Liver (tissue), 9 donors: ENCODE data around the gene NR3C1. TPM values are rescaled to one million over a fixed set of nuclear protein-coding genes. Genes with fewer than 3 reads are reported as not detected.

ENCODE experiments used
- DNase-seq: peaks from one replicate; pipeline ENCODE4 v3.0.0-alpha.2; 2017; ENCODE audit warnings: low spot score
- H3K27ac ChIP-seq, 2 donors: one replicate each; pipeline ENCODE4 v1.7.0; 2013; ENCODE audit warnings: inconsistent platforms in 2 of 2, low read length in 2 of 2, control low read depth in 1 of 2, low read depth in 1 of 2, mild to moderate bottlenecking in 1 of 2
- H3K27me3 ChIP-seq, 4 donors: one replicate each; pipeline versions ENCODE4 v1.6.1 to v1.7.0; 2013; ENCODE audit warnings: low read length in 3 of 4, inconsistent platforms in 1 of 4, mild to moderate bottlenecking in 1 of 4, moderate library complexity in 1 of 4; ENCODE audit not compliant: control insufficient read depth in 4 of 4, insufficient read depth in 4 of 4
- H3K36me3 ChIP-seq, 4 donors: one replicate each; pipeline versions ENCODE4 v1.6.1 to v1.7.0; 2013; ENCODE audit warnings: low read length in 3 of 4, mild to moderate bottlenecking in 3 of 4, low read depth in 1 of 4, moderate library complexity in 1 of 4; ENCODE audit not compliant: control insufficient read depth in 4 of 4, insufficient read depth in 3 of 4
- H3K4me1 ChIP-seq, 4 donors: one replicate each; pipeline versions ENCODE4 v1.6.1 to v1.7.0; 2013; ENCODE audit warnings: low read length in 3 of 4, mild to moderate bottlenecking in 3 of 4, moderate library complexity in 1 of 4; ENCODE audit not compliant: control insufficient read depth in 4 of 4, insufficient read depth in 4 of 4
- H3K4me3 ChIP-seq, 3 donors: one replicate each; pipeline versions ENCODE4 v1.6.1 to v1.7.0; 2013; ENCODE audit warnings: low read length in 3 of 3, control low read depth in 1 of 3, low read depth in 1 of 3, mild to moderate bottlenecking in 1 of 3
- H3K9ac ChIP-seq, 2 donors: one replicate each; pipeline ENCODE4 v1.7.0; 2013; ENCODE audit warnings: low read length in 2 of 2, mild to moderate bottlenecking in 2 of 2, moderate library complexity in 2 of 2, control low read depth in 1 of 2, low read depth in 1 of 2
- H3K9me3 ChIP-seq, 4 donors: one replicate each; pipeline versions ENCODE4 v1.6.1 to v1.7.0; 2013; ENCODE audit warnings: low read length in 3 of 4; ENCODE audit not compliant: control insufficient read depth in 4 of 4
- EGR1 ChIP-seq, 2 donors: IDR thresholded peaks; 2 replicates each; pipeline ENCODE4 v1.6.1; 2016 to 2018; ENCODE audit warnings: antibody characterized with exemption in 2 of 2, low read depth in 2 of 2
- GABPA ChIP-seq, 2 donors: IDR thresholded peaks in 1 of 2; conservative IDR thresholded peaks in 1 of 2; 2 replicates each; pipeline ENCODE4 v1.6.1; 2016; ENCODE audit warnings: antibody characterized with exemption in 2 of 2, mild to moderate bottlenecking in 1 of 2, moderate library complexity in 1 of 2
- HNF4A ChIP-seq, 2 donors: conservative IDR thresholded peaks; 2 replicates each; pipeline ENCODE4 v1.6.1; 2016; ENCODE audit warnings: antibody characterized with exemption in 2 of 2, mild to moderate bottlenecking in 2 of 2
- HNF4G ChIP-seq: IDR thresholded peaks from 2 replicates; pipeline ENCODE4 v1.6.1; 2016; ENCODE audit warnings: antibody characterized with exemption
- JUND ChIP-seq, 2 donors: IDR thresholded peaks; 2 replicates each; pipeline ENCODE4 v1.6.1; 2016; ENCODE audit warnings: antibody characterized with exemption in 2 of 2
- NR2F2 ChIP-seq: IDR thresholded peaks from 2 replicates; pipeline ENCODE4 v1.6.1; 2016; ENCODE audit warnings: antibody characterized with exemption
- RAD21 ChIP-seq, 2 donors: IDR thresholded peaks; 2 replicates each; pipeline ENCODE4 v1.6.1; 2016; ENCODE audit warnings: antibody characterized with exemption in 2 of 2, mild to moderate bottlenecking in 2 of 2
- RXRA ChIP-seq, 2 donors: IDR thresholded peaks; 2 replicates each; pipeline ENCODE4 v1.6.1; 2017 to 2018; ENCODE audit warnings: antibody characterized with exemption in 2 of 2, mild to moderate bottlenecking in 1 of 2
- SP1 ChIP-seq: IDR thresholded peaks from 2 replicates; pipeline ENCODE4 v1.6.1; 2018; ENCODE audit warnings: antibody characterized with exemption, mild to moderate bottlenecking
- TAF1 ChIP-seq: conservative IDR thresholded peaks from 2 replicates; pipeline ENCODE4 v1.6.1; 2016; ENCODE audit warnings: antibody characterized with exemption, mild to moderate bottlenecking
- WGBS: extraction: QIAGEN DNeasy Blood & Tissue Kit; methylation state at CpG from one replicate; pipeline ENCODE4 v1.1.7; 2013; 5-methylcytosine and 5-hydroxymethylcytosine counted together
- polyA plus RNA-seq, 2 donors: library from polyadenylated mRNA; stranded (reverse) in 1 of 2; unstranded in 1 of 2; fragments of 200-250 nt in 1 of 2; fragments of >200 nt in 1 of 2; fragmentation: Nextera tagmentation in 1 of 2; extraction: Ambion mirVana in 1 of 2; gene quantifications; one replicate each; pipeline versions ENCODE4 v1.2.1 to v1.2.3, GENCODE V29; 2013 to 2015
- total RNA-seq, 2 donors: library from RNA; depleted of rRNA; stranded (reverse); fragments of >200 nt; gene quantifications; one replicate each; pipeline ENCODE4 v1.2.3, GENCODE V29; 2014
- TF ChIP-seq, protein P1 (sequence below): IDR thresholded peaks from 2 replicates; pipeline ENCODE4 v1.6.1; 2016; ENCODE audit warnings: antibody characterized with exemption, mild to moderate bottlenecking
- TF ChIP-seq, protein P2 (sequence below): fragments of 150-350 bp; IDR thresholded peaks from 2 replicates; pipeline ENCODE4 v1.5.1; 2017; ENCODE audit warnings: improper control_type of control experiment, low read depth, low read length; ENCODE audit not compliant: missing input control
- TF ChIP-seq, protein P3 (sequence below): IDR thresholded peaks from 2 replicates; pipeline ENCODE4 v1.6.1; 2016; ENCODE audit warnings: antibody characterized with exemption
- donor health status: healthy.
- donor health status: healthy.
- donor health status: healthy.
- donor health status: healthy.
- donor health status: healthy.

Gene NR3C1
- total and polyA plus RNA-seq, 4 donors: 24.5 to 36.4 (median 29.0) TPM

DNA sequence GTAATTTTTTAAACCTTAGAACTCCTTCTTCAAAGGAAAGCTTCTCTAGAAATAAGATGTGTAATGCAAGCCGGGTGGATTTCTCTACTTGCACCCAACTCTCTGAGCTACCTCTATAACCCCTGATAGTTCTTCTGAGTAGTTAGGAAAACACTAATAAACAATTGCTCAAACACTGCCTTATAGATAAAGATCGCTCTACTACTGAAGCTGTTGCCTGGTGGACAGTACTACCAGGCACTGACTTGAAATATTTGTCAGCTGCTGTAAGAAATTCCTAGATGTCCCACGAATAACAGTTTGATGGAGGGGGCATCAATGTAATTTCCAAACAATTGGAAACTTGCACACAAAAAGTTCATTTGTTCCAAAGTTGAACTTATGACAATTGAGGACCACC is 42.0 kb downstream of the NR3C1 start:
- Histone ChIP-seq H3K4me1 (peaks cover 4 to 24% (median 14%) of the 10 kb centered on the region in 4 donors), H3K27ac (no peak overlapping the region), H3K27me3 (no peaks in the 10 kb centered on the region), H3K9ac (no peak overlapping the region), H3K9me3 (no peaks in the 10 kb centered on the region), H3K36me3 (no peaks in the 10 kb centered on the region), H3K4me3 (no peak overlapping the region)
- TF ChIP-seq NR2F2 (no peak), RXRA (IDR thresholded peaks at IDR 0.05) (no peak), TAF1 (no peak), HNF4G (no peak), JUND (IDR thresholded peaks at IDR 0.05) (no peak), HNF4A (conservative IDR thresholded peaks at IDR 0.05) (no peak), RAD21 (IDR thresholded peaks at IDR 0.05) (no peak), EGR1 (IDR thresholded peaks at IDR 0.05; ENCODE audit: low read depth in 2 of 2) (no peak)
- TF ChIP-seq, protein P1, sequence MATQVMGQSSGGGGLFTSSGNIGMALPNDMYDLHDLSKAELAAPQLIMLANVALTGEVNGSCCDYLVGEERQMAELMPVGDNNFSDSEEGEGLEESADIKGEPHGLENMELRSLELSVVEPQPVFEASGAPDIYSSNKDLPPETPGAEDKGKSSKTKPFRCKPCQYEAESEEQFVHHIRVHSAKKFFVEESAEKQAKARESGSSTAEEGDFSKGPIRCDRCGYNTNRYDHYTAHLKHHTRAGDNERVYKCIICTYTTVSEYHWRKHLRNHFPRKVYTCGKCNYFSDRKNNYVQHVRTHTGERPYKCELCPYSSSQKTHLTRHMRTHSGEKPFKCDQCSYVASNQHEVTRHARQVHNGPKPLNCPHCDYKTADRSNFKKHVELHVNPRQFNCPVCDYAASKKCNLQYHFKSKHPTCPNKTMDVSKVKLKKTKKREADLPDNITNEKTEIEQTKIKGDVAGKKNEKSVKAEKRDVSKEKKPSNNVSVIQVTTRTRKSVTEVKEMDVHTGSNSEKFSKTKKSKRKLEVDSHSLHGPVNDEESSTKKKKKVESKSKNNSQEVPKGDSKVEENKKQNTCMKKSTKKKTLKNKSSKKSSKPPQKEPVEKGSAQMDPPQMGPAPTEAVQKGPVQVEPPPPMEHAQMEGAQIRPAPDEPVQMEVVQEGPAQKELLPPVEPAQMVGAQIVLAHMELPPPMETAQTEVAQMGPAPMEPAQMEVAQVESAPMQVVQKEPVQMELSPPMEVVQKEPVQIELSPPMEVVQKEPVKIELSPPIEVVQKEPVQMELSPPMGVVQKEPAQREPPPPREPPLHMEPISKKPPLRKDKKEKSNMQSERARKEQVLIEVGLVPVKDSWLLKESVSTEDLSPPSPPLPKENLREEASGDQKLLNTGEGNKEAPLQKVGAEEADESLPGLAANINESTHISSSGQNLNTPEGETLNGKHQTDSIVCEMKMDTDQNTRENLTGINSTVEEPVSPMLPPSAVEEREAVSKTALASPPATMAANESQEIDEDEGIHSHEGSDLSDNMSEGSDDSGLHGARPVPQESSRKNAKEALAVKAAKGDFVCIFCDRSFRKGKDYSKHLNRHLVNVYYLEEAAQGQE: no peak
- TF ChIP-seq, protein P2, sequence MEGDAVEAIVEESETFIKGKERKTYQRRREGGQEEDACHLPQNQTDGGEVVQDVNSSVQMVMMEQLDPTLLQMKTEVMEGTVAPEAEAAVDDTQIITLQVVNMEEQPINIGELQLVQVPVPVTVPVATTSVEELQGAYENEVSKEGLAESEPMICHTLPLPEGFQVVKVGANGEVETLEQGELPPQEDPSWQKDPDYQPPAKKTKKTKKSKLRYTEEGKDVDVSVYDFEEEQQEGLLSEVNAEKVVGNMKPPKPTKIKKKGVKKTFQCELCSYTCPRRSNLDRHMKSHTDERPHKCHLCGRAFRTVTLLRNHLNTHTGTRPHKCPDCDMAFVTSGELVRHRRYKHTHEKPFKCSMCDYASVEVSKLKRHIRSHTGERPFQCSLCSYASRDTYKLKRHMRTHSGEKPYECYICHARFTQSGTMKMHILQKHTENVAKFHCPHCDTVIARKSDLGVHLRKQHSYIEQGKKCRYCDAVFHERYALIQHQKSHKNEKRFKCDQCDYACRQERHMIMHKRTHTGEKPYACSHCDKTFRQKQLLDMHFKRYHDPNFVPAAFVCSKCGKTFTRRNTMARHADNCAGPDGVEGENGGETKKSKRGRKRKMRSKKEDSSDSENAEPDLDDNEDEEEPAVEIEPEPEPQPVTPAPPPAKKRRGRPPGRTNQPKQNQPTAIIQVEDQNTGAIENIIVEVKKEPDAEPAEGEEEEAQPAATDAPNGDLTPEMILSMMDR: no peak
- whole genome bisulfite sequencing: 69% methylated on average over 3 of the region's 3 CpGs
- DNase-seq: no peak

DNA sequence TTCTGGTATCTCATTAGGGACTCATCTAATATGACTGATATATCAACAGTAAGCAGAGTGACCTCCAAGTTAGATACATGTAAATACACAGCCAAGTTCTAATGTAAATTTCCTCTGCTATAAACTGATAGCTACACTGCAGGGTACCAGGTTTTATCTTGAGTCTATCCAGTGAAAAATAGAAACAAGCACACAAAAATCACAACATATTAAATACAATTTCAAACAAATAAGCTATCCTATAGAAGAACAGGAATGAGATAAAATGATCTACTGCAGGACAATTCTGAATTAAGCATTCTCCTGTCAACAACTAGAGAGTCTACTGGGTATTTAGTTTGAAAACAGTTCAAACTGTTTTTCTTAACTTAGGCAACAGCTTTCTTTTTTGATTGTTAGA is 42.7 kb downstream of the NR3C1 start:
- TF ChIP-seq JUND (IDR thresholded peaks at IDR 0.05) (no peak), SP1 (no peak), NR2F2 (no peak), HNF4G (no peak), TAF1 (no peak), HNF4A (conservative IDR thresholded peaks at IDR 0.05) (no peak), GABPA (IDR thresholded peaks at IDR 0.05 in 1 of 2, conservative IDR thresholded peaks at IDR 0.05 in 1 of 2) (no peak)
- TF ChIP-seq, protein P3, sequence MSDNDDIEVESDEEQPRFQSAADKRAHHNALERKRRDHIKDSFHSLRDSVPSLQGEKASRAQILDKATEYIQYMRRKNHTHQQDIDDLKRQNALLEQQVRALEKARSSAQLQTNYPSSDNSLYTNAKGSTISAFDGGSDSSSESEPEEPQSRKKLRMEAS: no peak
- TF ChIP-seq, protein P1: no peak
- TF ChIP-seq, protein P2: no peak
- no peaks in the 10 kb centered on the region for H3K27me3 ChIP-seq
- H3K9me3 ChIP-seq: no peaks in the 10 kb centered on the region
- no peaks in the 10 kb centered on the region for H3K36me3 ChIP-seq
- peaks cover 4 to 30% (median 17%) of the 10 kb centered on the region in 4 donors for H3K4me1 ChIP-seq
- H3K9ac ChIP-seq: no peak overlapping the region
- H3K4me3 ChIP-seq: no peak overlapping the region
- no peak for DNase-seq
- H3K27ac ChIP-seq: peak overlapping the region in 1 of 2 donors; percentile 8
